Measurements from ENCODE around the gene MED15. TPM values are rescaled to one million over a fixed set of nuclear protein-coding genes. Genes with fewer than 3 reads are reported as not detected.

The MED15 gene
- total RNA-seq, 1 experiment from 2014 or later = 87.9 TPM

- Histone ChIP-seq H3K79me2 (ENCODE audit: low read depth) (peaks cover 44% of the 10 kb centered on the region), H3K4me2 (no peak overlapping the region), H3F3A (ENCODE audit: insufficient read depth, low read depth) (no peaks in the 10 kb centered on the region), H3K9me2 (ENCODE audit: insufficient read depth) (no peaks in the 10 kb centered on the region), H3K9me3 (ENCODE audit: insufficient read depth, low read depth) (no peaks in the 10 kb centered on the region), H3K27ac (no peak overlapping the region), H3K27me3 (ENCODE audit: insufficient read depth, low read depth) (no peaks in the 10 kb centered on the region), H2AFZ (no peak overlapping the region), H3K4me1 (replicated peaks; ENCODE audit: insufficient read depth) (no peaks in the 10 kb centered on the region), H4K20me1 (ENCODE audit: insufficient read depth) (peaks cover 28% of the 10 kb centered on the region), H3K36me3 (ENCODE audit: low read depth) (no peaks in the 10 kb centered on the region), H3K4me3 (no peak overlapping the region)
- ChIA-PET CTCF (no interaction called here), POLR2A (ENCODE audit: unreplicated experiment) (no interaction called here)
- no peak for TF ChIP-seq CTCF (conservative IDR thresholded peaks at IDR 0.05)
- TF ChIP-seq EZH2 (IDR thresholded peaks at IDR 0.05; ENCODE audit: low read depth) = no peak
- DNase-seq = no peak
- intact Hi-C loops (cut with micrococcal nuclease; ENCODE audit: unreplicated experiment) = no loop called here
- BruUV-seq (replicated peaks) = no TSS peak
These were observed 39.1 kb downstream of the MED15 start for GRCh38 chr22:20546541-20546950.

DNA sequence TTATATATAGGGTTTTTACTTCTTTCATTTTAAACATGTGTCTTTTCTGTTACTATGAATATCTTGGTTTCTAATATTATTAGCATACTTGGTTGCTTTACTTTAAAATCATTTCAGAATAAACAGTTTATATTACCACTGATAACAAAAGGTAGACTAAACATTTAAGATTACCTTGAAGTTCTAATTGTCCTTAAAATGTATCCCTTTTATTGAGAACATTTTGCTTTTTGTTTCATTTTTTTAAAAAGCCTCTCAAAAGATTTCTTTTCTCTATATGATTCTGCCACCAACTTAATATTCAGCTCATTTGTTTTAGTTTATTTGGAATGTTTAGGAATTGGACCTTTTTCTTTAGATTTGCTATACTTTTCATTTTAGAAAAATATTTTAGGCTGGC is 39.6 kb downstream of the MED15 start:
- Histone ChIP-seq H3K27me3 (ENCODE audit: insufficient read depth, low read depth) (no peaks in the 10 kb centered on the region), H2AFZ (no peak overlapping the region), H3K36me3 (ENCODE audit: low read depth) (no peaks in the 10 kb centered on the region), H3K4me2 (no peak overlapping the region), H3K4me1 (replicated peaks; ENCODE audit: insufficient read depth) (no peaks in the 10 kb centered on the region), H3K4me3 (no peak overlapping the region), H3K9me3 (ENCODE audit: insufficient read depth, low read depth) (no peaks in the 10 kb centered on the region), H3K27ac (no peak overlapping the region), H4K20me1 (ENCODE audit: insufficient read depth) (peaks cover 28% of the 10 kb centered on the region), H3F3A (ENCODE audit: insufficient read depth, low read depth) (no peaks in the 10 kb centered on the region), H3K9me2 (ENCODE audit: insufficient read depth) (no peaks in the 10 kb centered on the region), H3K79me2 (ENCODE audit: low read depth) (peaks cover 44% of the 10 kb centered on the region)
- TF ChIP-seq CTCF (conservative IDR thresholded peaks at IDR 0.05) (no peak), EZH2 (IDR thresholded peaks at IDR 0.05; ENCODE audit: low read depth) (no peak)
- no TSS peak for BruUV-seq (replicated peaks)
- intact Hi-C loops (cut with micrococcal nuclease; ENCODE audit: unreplicated experiment) = no loop called here
- no peak for DNase-seq
- CTCF ChIA-PET = no interaction called here
- POLR2A ChIA-PET (ENCODE audit: unreplicated experiment) = no interaction called here

GRCh38 chr22:20548806-20549205 is 41.4 kb downstream of the MED15 start:
- Histone ChIP-seq H3F3A (ENCODE audit: insufficient read depth, low read depth) (no peaks in the 10 kb centered on the region), H3K27ac (no peak overlapping the region), H3K27me3 (ENCODE audit: insufficient read depth, low read depth) (no peaks in the 10 kb centered on the region), H3K4me3 (no peak overlapping the region), H3K9me3 (ENCODE audit: insufficient read depth, low read depth) (no peaks in the 10 kb centered on the region), H3K4me1 (replicated peaks; ENCODE audit: insufficient read depth) (no peaks in the 10 kb centered on the region), H4K20me1 (ENCODE audit: insufficient read depth) (peaks cover 28% of the 10 kb centered on the region), H3K79me2 (ENCODE audit: low read depth) (peaks cover 43% of the 10 kb centered on the region), H3K9me2 (ENCODE audit: insufficient read depth) (no peaks in the 10 kb centered on the region), H3K36me3 (ENCODE audit: low read depth) (no peaks in the 10 kb centered on the region), H2AFZ (no peak overlapping the region), H3K4me2 (no peak overlapping the region)
- no peak for DNase-seq
- CTCF ChIA-PET = no interaction called here
- TF ChIP-seq CTCF (conservative IDR thresholded peaks at IDR 0.05) (no peak), EZH2 (IDR thresholded peaks at IDR 0.05; ENCODE audit: low read depth) (no peak)
- no TSS peak for BruUV-seq (replicated peaks)
- POLR2A ChIA-PET (ENCODE audit: unreplicated experiment) = no interaction called here
- intact Hi-C loops (cut with micrococcal nuclease; ENCODE audit: unreplicated experiment) = no loop called here

Data from PC-9 (cell line).